K562 (cell line): Measurements from ENCODE around the gene NEDD4. TPM values are rescaled to one million over a fixed set of nuclear protein-coding genes. Genes with fewer than 3 reads are reported as not detected.
A peak's percentile ranks its signal among the peaks of the same experiment; 100 is the strongest.

Experiments
- ARNT ChIP-seq, 2 experiments: fragments of 450-650 bp; IDR thresholded peaks; 2 replicates each; pipeline ENCODE4 v1.6.1; 2016; ENCODE audit warnings: mild to moderate bottlenecking in 1 of 2
- RCOR1 ChIP-seq, 2 experiments: IDR thresholded peaks; 2 replicates each; pipeline ENCODE4 v1.6.1; 2012; ENCODE audit warnings: low read depth in 2 of 2, low read length in 2 of 2, borderline replicate concordance in 1 of 2, improper control_type of control experiment in 1 of 2
- SMAD1 ChIP-seq: fragments of 150-350 bp; IDR thresholded peaks from 2 replicates; pipeline ENCODE4 v1.6.1; 2014; ENCODE audit warnings: low read length, low read depth; ENCODE audit not compliant: partially characterized antibody
- SMC3 ChIP-seq: conservative IDR thresholded peaks from 2 replicates; pipeline ENCODE4 v1.6.1; 2011; ENCODE audit warnings: low read depth, low read length, improper control_type of control experiment; ENCODE audit not compliant: insufficient read depth
- ZNF140 ChIP-seq: fragments of 250-450 bp; sonication (Bioruptor Pico); IDR thresholded peaks from 2 replicates; pipeline ENCODE4 v1.8.0; 2021; ENCODE audit warnings: moderate library complexity, mild to moderate bottlenecking, inconsistent platforms
- ZNF184 ChIP-seq: sonication (generic); formaldehyde crosslinking; IDR thresholded peaks from 2 replicates; pipeline ENCODE4 v1.5.0; 2020; ENCODE audit warnings: missing genetic modification reagents
- ZNF696 ChIP-seq: fragments of 250-450 bp; sonication (Bioruptor Pico); conservative IDR thresholded peaks from 2 replicates; pipeline ENCODE4 v1.4.0; 2020; ENCODE audit warnings: mild to moderate bottlenecking, moderate library complexity
- polyA plus RNA-seq, 8 experiments: library from polyadenylated mRNA; depleted of rRNA in 4 of 8; stranded (reverse) in 5 of 8; unstranded in 3 of 8; fragments of >200 nt; fragmentation: Nextera tagmentation in 2 of 8; fragmentation: Illumina TruSeq in 1 of 8; extraction: Ambion mirVana in 2 of 8; extraction: Trizol in 1 of 8; gene quantifications; 2 replicates each; pipeline versions ENCODE4 v1.2.1 to v1.2.3, GENCODE V29; 2011 to 2014; ENCODE audit warnings: inconsistent platforms in 1 of 8, missing spikeins in 1 of 8
- total RNA-seq, 7 experiments: library from RNA; depleted of rRNA in 6 of 7; stranded (reverse); fragments of >200 nt in 6 of 7; fragmentation: Illumina TruSeq in 2 of 7; extraction: Trizol in 2 of 7; gene quantifications; 2 replicates each; pipeline versions ENCODE4 v1.2.1 to v1.2.3, GENCODE V29; 2011 to 2021; ENCODE audit warnings: low replicate concordance in 1 of 7
- TF ChIP-seq, protein P1 (sequence below), 2 experiments: fragments of 450-650 bp; formaldehyde crosslinking in 1 of 2; IDR thresholded peaks; 2 replicates each; pipeline versions ENCODE4 v1.4.0 to v1.6.1; 2014 to 2020; ENCODE audit warnings: mild to moderate bottlenecking in 2 of 2, borderline replicate concordance in 1 of 2, low read depth in 1 of 2
- TF ChIP-seq, protein P2 (sequence below), 3 experiments: IDR thresholded peaks in 2 of 3; conservative IDR thresholded peaks in 1 of 3; 2 replicates each; pipeline ENCODE4 v1.5.1; 2011 to 2012; ENCODE audit warnings: low read length in 3 of 3, mild to moderate bottlenecking in 3 of 3, control low read depth in 2 of 3, improper control_type of control experiment in 1 of 3, inconsistent platforms in 1 of 3, low read depth in 1 of 3, mixed read lengths in 1 of 3, moderate library complexity in 1 of 3; ENCODE audit not compliant: insufficient read depth in 2 of 3

NEDD4 gene
- total and polyA plus RNA-seq, 9 of the 15 experiments (the other 6 are each of a cell fraction or from before 2014, with no cell fraction given), result 7.2 to 23.7 (median 17.3) TPM

DNA sequence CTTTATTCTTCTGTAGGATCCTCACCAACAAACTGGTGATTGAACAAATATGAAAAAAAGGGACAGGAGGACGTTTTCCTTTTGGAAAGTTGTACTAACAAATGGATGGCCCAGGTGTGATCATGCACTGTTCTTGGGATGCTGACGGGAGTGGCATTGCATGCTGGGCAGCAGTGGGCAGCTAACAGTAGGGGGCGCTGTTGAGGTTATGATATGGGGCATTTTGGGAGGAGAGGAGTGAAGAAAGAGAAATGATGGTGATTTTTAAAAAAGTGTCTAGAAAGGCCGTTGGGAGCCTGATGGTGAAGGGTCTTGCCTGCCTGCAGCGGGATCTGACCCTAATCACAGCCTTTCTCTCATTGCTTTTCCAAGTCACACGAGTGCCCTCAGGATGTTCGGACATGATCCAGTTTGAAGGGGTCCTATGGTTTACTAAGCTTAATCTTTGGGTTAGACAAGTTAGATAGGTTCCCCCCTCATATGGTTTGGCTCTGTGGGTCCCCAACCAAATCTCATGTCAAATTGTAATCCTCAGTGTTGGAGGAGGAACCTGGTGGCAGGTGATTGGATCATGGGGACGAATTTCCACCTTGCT is 204.2 kb downstream of the NEDD4 start (continued):
- TF ChIP-seq, protein P1, sequence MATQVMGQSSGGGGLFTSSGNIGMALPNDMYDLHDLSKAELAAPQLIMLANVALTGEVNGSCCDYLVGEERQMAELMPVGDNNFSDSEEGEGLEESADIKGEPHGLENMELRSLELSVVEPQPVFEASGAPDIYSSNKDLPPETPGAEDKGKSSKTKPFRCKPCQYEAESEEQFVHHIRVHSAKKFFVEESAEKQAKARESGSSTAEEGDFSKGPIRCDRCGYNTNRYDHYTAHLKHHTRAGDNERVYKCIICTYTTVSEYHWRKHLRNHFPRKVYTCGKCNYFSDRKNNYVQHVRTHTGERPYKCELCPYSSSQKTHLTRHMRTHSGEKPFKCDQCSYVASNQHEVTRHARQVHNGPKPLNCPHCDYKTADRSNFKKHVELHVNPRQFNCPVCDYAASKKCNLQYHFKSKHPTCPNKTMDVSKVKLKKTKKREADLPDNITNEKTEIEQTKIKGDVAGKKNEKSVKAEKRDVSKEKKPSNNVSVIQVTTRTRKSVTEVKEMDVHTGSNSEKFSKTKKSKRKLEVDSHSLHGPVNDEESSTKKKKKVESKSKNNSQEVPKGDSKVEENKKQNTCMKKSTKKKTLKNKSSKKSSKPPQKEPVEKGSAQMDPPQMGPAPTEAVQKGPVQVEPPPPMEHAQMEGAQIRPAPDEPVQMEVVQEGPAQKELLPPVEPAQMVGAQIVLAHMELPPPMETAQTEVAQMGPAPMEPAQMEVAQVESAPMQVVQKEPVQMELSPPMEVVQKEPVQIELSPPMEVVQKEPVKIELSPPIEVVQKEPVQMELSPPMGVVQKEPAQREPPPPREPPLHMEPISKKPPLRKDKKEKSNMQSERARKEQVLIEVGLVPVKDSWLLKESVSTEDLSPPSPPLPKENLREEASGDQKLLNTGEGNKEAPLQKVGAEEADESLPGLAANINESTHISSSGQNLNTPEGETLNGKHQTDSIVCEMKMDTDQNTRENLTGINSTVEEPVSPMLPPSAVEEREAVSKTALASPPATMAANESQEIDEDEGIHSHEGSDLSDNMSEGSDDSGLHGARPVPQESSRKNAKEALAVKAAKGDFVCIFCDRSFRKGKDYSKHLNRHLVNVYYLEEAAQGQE (IDR thresholded peaks at IDR 0.05; ENCODE audit: borderline replicate concordance), result peak; percentile 22; the same call in 1 of the 2 replicates
- TF ChIP-seq, protein P1 (CRISPR knock-in tag; IDR thresholded peaks at IDR 0.05; ENCODE audit: low read depth), result no peak
- 0 out of 2 replicates have a peak, but pooled peaks have one; percentile 16 for TF ChIP-seq SMC3
- 0 out of 4 replicates have a peak, but pooled peaks of 1 of the 2 experiments have one; percentile 32 for TF ChIP-seq RCOR1 (IDR thresholded peaks at IDR 0.05; ENCODE audit: borderline replicate concordance in 1 of 2, low read depth in 2 of 2, low read length in 2 of 2)
- TF ChIP-seq, protein P2, sequence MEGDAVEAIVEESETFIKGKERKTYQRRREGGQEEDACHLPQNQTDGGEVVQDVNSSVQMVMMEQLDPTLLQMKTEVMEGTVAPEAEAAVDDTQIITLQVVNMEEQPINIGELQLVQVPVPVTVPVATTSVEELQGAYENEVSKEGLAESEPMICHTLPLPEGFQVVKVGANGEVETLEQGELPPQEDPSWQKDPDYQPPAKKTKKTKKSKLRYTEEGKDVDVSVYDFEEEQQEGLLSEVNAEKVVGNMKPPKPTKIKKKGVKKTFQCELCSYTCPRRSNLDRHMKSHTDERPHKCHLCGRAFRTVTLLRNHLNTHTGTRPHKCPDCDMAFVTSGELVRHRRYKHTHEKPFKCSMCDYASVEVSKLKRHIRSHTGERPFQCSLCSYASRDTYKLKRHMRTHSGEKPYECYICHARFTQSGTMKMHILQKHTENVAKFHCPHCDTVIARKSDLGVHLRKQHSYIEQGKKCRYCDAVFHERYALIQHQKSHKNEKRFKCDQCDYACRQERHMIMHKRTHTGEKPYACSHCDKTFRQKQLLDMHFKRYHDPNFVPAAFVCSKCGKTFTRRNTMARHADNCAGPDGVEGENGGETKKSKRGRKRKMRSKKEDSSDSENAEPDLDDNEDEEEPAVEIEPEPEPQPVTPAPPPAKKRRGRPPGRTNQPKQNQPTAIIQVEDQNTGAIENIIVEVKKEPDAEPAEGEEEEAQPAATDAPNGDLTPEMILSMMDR (IDR thresholded peaks at IDR 0.05 in 2 of 3, conservative IDR thresholded peaks at IDR 0.05 in 1 of 3; ENCODE audit: insufficient read depth in 2 of 3, low read depth in 1 of 3, low read length in 3 of 3), result peak; percentile 66 to 92 (median 72)
- no peak for TF ChIP-seq ZNF140 (CRISPR knock-in tag)
- no peak for TF ChIP-seq SMAD1
- no peak for TF ChIP-seq ZNF696 (CRISPR knock-in tag)
- no peak for TF ChIP-seq ZNF184 (CRISPR knock-in tag)
- TF ChIP-seq ARNT (IDR thresholded peaks at IDR 0.05), result 0 out of 4 replicates have a peak, but pooled peaks of 1 of the 2 experiments have one; percentile 35
